NCI-H526 (cell line): ENCODE data around the gene KCNJ12.
"Not testable (repeated sequence)": the region's sequence is repeated elsewhere in the genome, so short reads cannot be mapped to it uniquely, and the experiment has no call there.

Source experiments
- DNase-seq, 2 experiments: peaks; one replicate each; lab custom pipeline; 2025; lab: John Stamatoyannopoulos, UW

The KCNJ12 gene

GRCh38 chr17:21408224-21408623 is 32.1 kb downstream of the KCNJ12 start:
- not testable (repeated sequence) for DNase-seq

GRCh38 chr17:21408766-21409300 is 32.7 kb downstream of the KCNJ12 start:
- not testable (repeated sequence) for DNase-seq

- DNase-seq = not testable (repeated sequence)
Observed at GRCh38 chr17:21409388-21409787, 33.2 kb downstream of the KCNJ12 start.

GRCh38 chr17:21409971-21410370 is 33.8 kb downstream of the KCNJ12 start:
- DNase-seq = not testable (repeated sequence)

- not testable (repeated sequence) for DNase-seq
Observed at GRCh38 chr17:21410371-21410770, 34.2 kb downstream of the KCNJ12 start.

GRCh38 chr17:21410906-21411678 is 34.9 kb downstream of the KCNJ12 start:
- not testable (repeated sequence) for DNase-seq

GRCh38 chr17:21411679-21412205 is 35.6 kb downstream of the KCNJ12 start:
- not testable (repeated sequence) for DNase-seq

- not testable (repeated sequence) for DNase-seq
Observed at GRCh38 chr17:21412207-21412681, 36.1 kb downstream of the KCNJ12 start.

GRCh38 chr17:21413570-21414279 is 37.6 kb downstream of the KCNJ12 start:
- not testable (repeated sequence) for DNase-seq

GRCh38 chr17:21414616-21415015 is 38.5 kb downstream of the KCNJ12 start:
- DNase-seq = not testable (repeated sequence)

GRCh38 chr17:21415166-21415990 is 39.2 kb downstream of the KCNJ12 start:
- not testable (repeated sequence) for DNase-seq

GRCh38 chr17:21416471-21416981 is 40.4 kb downstream of the KCNJ12 start:
- not testable (repeated sequence) for DNase-seq

GRCh38 chr17:21417349-21417748 is 41.2 kb downstream of the KCNJ12 start:
- not testable (repeated sequence) for DNase-seq

GRCh38 chr17:21417921-21418320 is 41.8 kb downstream of the KCNJ12 start:
- no peak for DNase-seq

GRCh38 chr17:21418446-21419298 is 42.5 kb downstream of the KCNJ12 start:
- DNase-seq = no peak

GRCh38 chr17:21419299-21420239 is 43.4 kb downstream of the KCNJ12 start:
- DNase-seq = no peak

GRCh38 chr17:21420503-21421090 is 44.4 kb downstream of the KCNJ12 start:
- DNase-seq = not testable (repeated sequence)

GRCh38 chr17:21421421-21422310 is 45.5 kb downstream of the KCNJ12 start:
- not testable (repeated sequence) for DNase-seq
